ENCODE results near the gene CYTH2. TPM values are rescaled to one million over a fixed set of nuclear protein-coding genes. Genes with fewer than 3 reads are reported as not detected.

The CYTH2 gene
- total RNA-seq (2013): 30.7 TPM
- polyA plus RNA-seq: 10 to 100 TPM; 21.3 to 48.2 (median 21.7) TPM
- 27.7 and 32.7 TPM in 2 replicates for polyA minus RNA-seq
- total RNA-seq: 15.5 to 59.7 (median 28.4) reads per million in 11 experiments

- H3K36me3 ChIP-seq (replicated peaks in 1 of 2; ENCODE audit: control insufficient read depth in 1 of 2, insufficient read depth in 2 of 2, low read length in 2 of 2): peaks cover 39 to 42% of the 10 kb centered on the region in 2 donors
- peak within 1 kb of the TSS; percentile 73 to 98 (median 80) for H3K4me3 ChIP-seq (replicated peaks in 1 of 3; ENCODE audit: low read depth in 2 of 3, low read length in 3 of 3)
- Mint-ChIP-seq H3K36me3 (peaks cover 34 to 44% of the 10 kb centered on the region in 2 donors), H3K4me1 (peaks cover 20% of the 10 kb centered on the region), H3K27ac (peak within 1 kb of the TSS; percentile 56 to 93 (median 85)), H3K4me3 (peak within 1 kb of the TSS; percentile 78 to 88), H3K9me3 (no peaks in the 10 kb centered on the region), H3K27me3 (ENCODE audit: low read depth in 3 of 3) (peaks cover 1 to 3% (median 2%) of the 10 kb centered on the region in 3 donors)
- H3K9me3 ChIP-seq (replicated peaks in 1 of 2; ENCODE audit: control insufficient read depth in 1 of 2, insufficient read depth in 1 of 2, low read length in 2 of 2): no peaks in the 10 kb centered on the region
- peak; percentile 33 to 40 (median 36) for DNase-seq
- no peak for TF ChIP-seq CTCF (IDR thresholded peaks at IDR 0.05)
- under 1% methylated on average over 54 of the region's 66 CpGs for WGBS (ENCODE audit: insufficient coverage)
- intact Hi-C loops (cut with micrococcal nuclease): loop anchor here (1.0 to 2.0 kb wide), 2 partner anchors 23 to 105 kb away; partner anchors contain the start of gene SYNGR4 (in 1 of the 2)
- no peaks in the 10 kb centered on the region for H3K27me3 ChIP-seq (ENCODE audit: control insufficient read depth in 2 of 2, insufficient read depth in 2 of 2, low read length in 2 of 2)
- peaks cover 48% of the 10 kb centered on the region for H4K20me1 ChIP-seq (ENCODE audit: insufficient read depth, low read length)
- peaks cover 12 to 19% of the 10 kb centered on the region in 2 donors for H3K4me1 ChIP-seq (ENCODE audit: control insufficient read depth in 1 of 2, insufficient read depth in 2 of 2, low read length in 2 of 2)
- H2AFZ ChIP-seq (ENCODE audit: insufficient read depth, low read depth, low read length, poor library complexity, severe bottlenecking): peak within 1 kb of the TSS; percentile 84
- H3K9ac ChIP-seq (ENCODE audit: insufficient read depth, low read length, poor library complexity, severe bottlenecking): peak within 1 kb of the TSS; percentile 81
- peaks cover 25% of the 10 kb centered on the region for H3K79me2 ChIP-seq (ENCODE audit: insufficient read depth, low read length)
- peak within 1 kb of the TSS; percentile 89 for H3K4me2 ChIP-seq (replicated peaks; ENCODE audit: extremely low read depth, low read length, poor library complexity, severe bottlenecking)
- peak within 1 kb of the TSS; percentile 49 to 59 for H3K27ac ChIP-seq (ENCODE audit: low read depth in 1 of 2, low read length in 2 of 2)
Observed at GRCh38 chr19:48469289-48469881, at the start of gene CYTH2. CYTH2 (plus strand) TSS chr19:48469369; CDS start chr19:48469508, 139 bp downstream.

DNA sequence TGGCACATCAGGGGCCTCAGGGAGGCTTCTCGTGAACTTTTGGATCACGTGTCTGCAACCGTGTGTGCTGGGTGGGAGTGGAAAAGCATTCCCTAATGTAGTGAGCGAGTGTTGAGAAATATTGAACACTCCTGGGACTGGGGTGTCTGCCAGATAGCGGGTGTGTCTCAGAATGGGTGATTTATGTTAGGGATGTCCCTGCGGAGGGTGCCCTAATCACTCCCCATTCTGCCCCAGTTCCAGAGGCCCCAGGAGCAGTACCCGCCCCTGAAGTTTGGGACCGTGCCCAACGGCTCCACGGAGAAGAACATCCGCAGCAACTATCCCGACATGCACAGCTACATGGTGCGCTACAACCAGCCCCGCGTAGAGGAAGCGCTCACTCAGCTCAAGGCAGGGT lies 47.6 kb upstream of the CYTH2 start:
- H3K9me3 ChIP-seq (replicated peaks in 1 of 2; ENCODE audit: control insufficient read depth in 1 of 2, insufficient read depth in 1 of 2, low read length in 2 of 2): no peaks in the 10 kb centered on the region
- peaks cover 0 to 4% of the 10 kb centered on the region in 2 donors for H3K36me3 Mint-ChIP-seq
- H4K20me1 ChIP-seq (ENCODE audit: insufficient read depth, low read length): no peaks in the 10 kb centered on the region
- no peak overlapping the region for H3K27ac ChIP-seq (ENCODE audit: low read depth in 1 of 2, low read length in 2 of 2)
- peaks cover 0 to 1% (median 0%) of the 10 kb centered on the region in 7 donors for H3K9me3 Mint-ChIP-seq
- peaks cover 21% of the 10 kb centered on the region for H3K4me1 Mint-ChIP-seq
- H3K36me3 ChIP-seq (replicated peaks in 1 of 2; ENCODE audit: control insufficient read depth in 1 of 2, insufficient read depth in 2 of 2, low read length in 2 of 2): no peaks in the 10 kb centered on the region
- intact Hi-C loops (cut with micrococcal nuclease): no loop called here
- H3K27me3 Mint-ChIP-seq (ENCODE audit: low read depth in 3 of 3): peaks cover 3 to 7% (median 5%) of the 10 kb centered on the region in 3 donors
- no peak overlapping the region for H3K4me2 ChIP-seq (replicated peaks; ENCODE audit: extremely low read depth, low read length, poor library complexity, severe bottlenecking)
- H3K27ac Mint-ChIP-seq: peak overlapping the region in 1 of 7 donors; percentile 69
- H3K79me2 ChIP-seq (ENCODE audit: insufficient read depth, low read length): no peaks in the 10 kb centered on the region
- no peak for DNase-seq
- 92% methylated on average over 14 of the region's 16 CpGs for WGBS (ENCODE audit: insufficient coverage)
- H3K4me1 ChIP-seq (ENCODE audit: control insufficient read depth in 1 of 2, insufficient read depth in 2 of 2, low read length in 2 of 2): peaks cover 17 to 24% of the 10 kb centered on the region in 2 donors
- no peak for TF ChIP-seq CTCF (IDR thresholded peaks at IDR 0.05)
- no peak overlapping the region for H2AFZ ChIP-seq (ENCODE audit: insufficient read depth, low read depth, low read length, poor library complexity, severe bottlenecking)
- no peak overlapping the region for H3K9ac ChIP-seq (ENCODE audit: insufficient read depth, low read length, poor library complexity, severe bottlenecking)
- no peaks in the 10 kb centered on the region for H3K27me3 ChIP-seq (ENCODE audit: control insufficient read depth in 2 of 2, insufficient read depth in 2 of 2, low read length in 2 of 2)
- H3K4me3 ChIP-seq (replicated peaks in 1 of 3; ENCODE audit: low read depth in 2 of 3, low read length in 3 of 3): no peak overlapping the region
- H3K4me3 Mint-ChIP-seq: no peak overlapping the region
